Karpas-422 (cell line): Measurements from ENCODE around the gene LLCFC1. TPM values are rescaled to one million over a fixed set of nuclear protein-coding genes. Genes with fewer than 3 reads are reported as not detected.

Source experiments
- DNase-seq: peaks from one replicate; pipeline ENCODE4 v3.0.0-alpha.2; 2015
- H2AFZ ChIP-seq: fragments of 200-600 bp; sonication (generic); 2 replicates; pipeline ENCODE4 v1.6.1; 2014; ENCODE audit warnings: antibody characterized with exemption, low read length, mixed read lengths
- H3K27ac ChIP-seq: fragments of 200-600 bp; sonication (generic); 2 replicates; pipeline ENCODE4 v1.5.1; 2014; ENCODE audit warnings: mild to moderate bottlenecking, low read length, moderate library complexity
- H3K27me3 ChIP-seq: fragments of 200-600 bp; sonication (generic); 2 replicates; pipeline ENCODE4 v1.6.1; 2014; ENCODE audit warnings: low read length, mixed read lengths
- H3K36me3 ChIP-seq: fragments of 200-600 bp; sonication (generic); 2 replicates; pipeline ENCODE4 v1.6.1; 2014; ENCODE audit warnings: low read length, mixed read lengths; ENCODE audit not compliant: insufficient read depth
- H3K4me1 ChIP-seq: fragments of 200-600 bp; sonication (generic); 2 replicates; pipeline ENCODE4 v1.6.1; 2014; ENCODE audit warnings: mild to moderate bottlenecking, low read length, mixed read lengths
- H3K4me2 ChIP-seq: fragments of 200-600 bp; sonication (generic); 2 replicates; pipeline ENCODE4 v1.6.1; 2014; ENCODE audit warnings: low read length, low read depth, mild to moderate bottlenecking; ENCODE audit not compliant: poor library complexity, severe bottlenecking
- H3K4me3 ChIP-seq: fragments of 200-600 bp; sonication (generic); 2 replicates; pipeline ENCODE4 v1.5.1; 2014; ENCODE audit warnings: mild to moderate bottlenecking, antibody characterized with exemption, low read length, mixed read lengths
- H3K79me2 ChIP-seq: fragments of 200-600 bp; sonication (generic); 2 replicates; pipeline ENCODE4 v1.6.1; 2014; ENCODE audit warnings: mild to moderate bottlenecking, low read length, mixed read lengths
- H3K9ac ChIP-seq: fragments of 200-600 bp; sonication (generic); 2 replicates; pipeline ENCODE4 v1.6.0; 2014; ENCODE audit warnings: low read length
- H3K9me2 ChIP-seq: fragments of 200-600 bp; sonication (generic), shearing (Covaris generic); replicated peaks from 2 replicates; pipeline ENCODE4 v1.6.0; 2014; ENCODE audit warnings: mild to moderate bottlenecking, low read length, moderate library complexity; ENCODE audit not compliant: insufficient read depth
- H3K9me3 ChIP-seq: fragments of 300-700, 200-600 bp; sonication (generic); 2 replicates; pipeline ENCODE4 v1.6.1; 2014; ENCODE audit warnings: low read length, mixed read lengths
- H4K20me1 ChIP-seq: fragments of 200-600 bp; sonication (generic); 2 replicates; pipeline ENCODE4 v1.6.1; 2014; ENCODE audit warnings: mild to moderate bottlenecking, antibody characterized with exemption, low read length, low read depth; ENCODE audit not compliant: insufficient read depth
- total RNA-seq: library from RNA; depleted of rRNA; stranded (reverse); fragments of >200 nt; shearing (Covaris generic); gene quantifications from 2 replicates; pipeline ENCODE4 v1.2.3, GENCODE V29; 2014; ENCODE audit warnings: low replicate concordance; rRNA removed

Gene LLCFC1
- not detected in 2 replicates for total RNA-seq

DNA sequence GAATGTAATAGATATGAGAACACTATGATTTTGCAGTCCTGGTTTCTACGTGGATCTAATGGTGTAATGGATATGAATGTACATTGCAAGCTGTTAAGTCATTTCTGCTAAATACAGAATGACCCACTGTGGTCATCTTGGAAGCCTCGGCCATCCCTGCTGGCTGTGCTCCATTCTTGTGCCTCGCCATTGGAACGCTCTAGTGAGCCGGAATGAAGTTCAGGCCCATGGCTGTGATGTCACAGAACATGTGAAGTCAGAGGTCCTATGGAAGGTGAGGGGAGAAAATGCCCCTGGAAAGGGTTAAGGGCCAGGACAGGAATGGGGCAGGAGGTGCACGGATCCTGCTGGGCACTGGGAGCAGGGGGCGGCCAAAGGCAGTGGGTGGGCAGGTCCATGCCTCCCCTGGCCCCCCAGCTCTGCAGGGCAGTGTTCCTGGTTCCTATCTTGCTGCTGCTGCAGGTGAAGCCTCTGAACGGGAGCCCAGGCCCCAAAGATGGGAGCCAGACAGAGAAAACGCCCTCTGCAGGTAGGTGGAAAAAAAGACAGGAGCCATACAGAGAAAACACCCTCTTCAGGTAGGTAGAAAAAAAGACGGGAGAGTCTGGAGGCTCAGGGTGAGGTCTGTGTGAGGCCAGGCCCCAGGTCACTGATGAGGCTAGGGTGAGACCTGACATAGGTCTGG, at the start of gene LLCFC1:
TSS of gene LLCFC1 (plus strand) at position 259 of the 685 bp plus-strand sequence. CDS start at position 397, 138 bp downstream.
- Histone ChIP-seq H3K27me3 (no peaks in the 10 kb centered on the region), H3K4me3 (no peak within 1 kb of the TSS), H3K9me2 (no peaks in the 10 kb centered on the region), H2AFZ (no peak within 1 kb of the TSS), H3K9me3 (no peaks in the 10 kb centered on the region), H3K79me2 (no peaks in the 10 kb centered on the region), H3K27ac (no peak within 1 kb of the TSS), H3K36me3 (no peaks in the 10 kb centered on the region), H3K4me2 (no peak within 1 kb of the TSS), H4K20me1 (no peaks in the 10 kb centered on the region), H3K4me1 (no peaks in the 10 kb centered on the region), H3K9ac (no peak within 1 kb of the TSS)
- peak; percentile 81 for DNase-seq

DNA sequence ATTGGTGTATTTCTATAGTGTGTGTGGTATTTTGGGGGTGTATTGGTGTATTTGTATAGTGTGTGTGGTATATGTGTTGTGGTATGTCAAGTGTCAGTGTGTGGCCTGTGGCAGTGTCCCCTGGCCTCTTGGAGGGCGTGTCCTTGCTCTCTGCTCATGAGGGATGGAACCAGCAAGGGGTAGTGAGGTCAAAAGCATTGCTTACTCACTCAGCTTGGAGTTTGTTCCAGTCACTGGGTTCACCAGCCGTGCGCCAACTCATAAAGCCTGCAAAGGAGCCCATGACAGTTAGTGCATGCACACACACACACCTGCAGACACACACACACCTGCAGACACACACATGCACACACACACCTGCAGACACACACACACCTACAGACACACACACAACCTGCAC, 49.5 kb upstream of the LLCFC1 start:
- Histone ChIP-seq H3K9me3 (no peaks in the 10 kb centered on the region), H3K36me3 (no peaks in the 10 kb centered on the region)

DNA sequence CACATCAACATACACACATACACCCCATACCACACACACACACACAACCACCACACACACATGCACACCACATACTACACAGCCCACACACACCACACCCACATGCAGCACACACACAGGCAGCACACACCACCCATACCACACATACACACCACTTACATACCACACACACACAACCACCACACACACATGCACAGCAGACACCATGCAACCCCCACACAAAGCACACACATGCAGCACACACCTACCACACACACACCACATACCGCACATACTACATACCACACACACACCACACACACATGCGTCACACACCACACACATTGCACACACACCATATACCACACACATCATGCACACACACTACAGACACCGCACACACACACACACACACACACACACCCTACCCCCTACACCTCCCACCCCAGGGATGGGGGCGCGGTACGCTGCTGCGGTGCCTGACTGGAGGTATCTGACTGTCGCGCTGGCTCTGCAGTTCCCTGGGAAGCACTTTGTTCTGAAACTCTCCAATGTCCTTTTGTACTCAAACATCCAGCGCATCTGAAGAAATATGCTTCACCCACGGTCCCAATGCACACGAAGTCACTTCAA, 48.3 kb upstream of the LLCFC1 start:
- no peaks in the 10 kb centered on the region for H3K79me2 ChIP-seq
- H3K36me3 ChIP-seq: no peaks in the 10 kb centered on the region
- no peak overlapping the region for H3K4me3 ChIP-seq
- no peak overlapping the region for H2AFZ ChIP-seq
- no peaks in the 10 kb centered on the region for H3K27me3 ChIP-seq
- no peak for DNase-seq
- no peaks in the 10 kb centered on the region for H4K20me1 ChIP-seq
- no peak overlapping the region for H3K9ac ChIP-seq
- H3K4me1 ChIP-seq: no peaks in the 10 kb centered on the region
- no peak overlapping the region for H3K4me2 ChIP-seq
- H3K9me3 ChIP-seq: no peaks in the 10 kb centered on the region
- H3K9me2 ChIP-seq: no peaks in the 10 kb centered on the region
- H3K27ac ChIP-seq: no peak overlapping the region

More for the DNA sequence above, 49.5 kb upstream of the LLCFC1 start:
- no peak overlapping the region for H3K4me2 ChIP-seq
- no peaks in the 10 kb centered on the region for H3K9me2 ChIP-seq
- no peak for DNase-seq
- no peaks in the 10 kb centered on the region for H3K79me2 ChIP-seq
- H3K27me3 ChIP-seq: no peaks in the 10 kb centered on the region
- no peaks in the 10 kb centered on the region for H3K4me1 ChIP-seq
- H4K20me1 ChIP-seq: no peaks in the 10 kb centered on the region
- H2AFZ ChIP-seq: no peak overlapping the region
- H3K9ac ChIP-seq: no peak overlapping the region
- no peak overlapping the region for H3K4me3 ChIP-seq
- H3K27ac ChIP-seq: no peak overlapping the region

DNA sequence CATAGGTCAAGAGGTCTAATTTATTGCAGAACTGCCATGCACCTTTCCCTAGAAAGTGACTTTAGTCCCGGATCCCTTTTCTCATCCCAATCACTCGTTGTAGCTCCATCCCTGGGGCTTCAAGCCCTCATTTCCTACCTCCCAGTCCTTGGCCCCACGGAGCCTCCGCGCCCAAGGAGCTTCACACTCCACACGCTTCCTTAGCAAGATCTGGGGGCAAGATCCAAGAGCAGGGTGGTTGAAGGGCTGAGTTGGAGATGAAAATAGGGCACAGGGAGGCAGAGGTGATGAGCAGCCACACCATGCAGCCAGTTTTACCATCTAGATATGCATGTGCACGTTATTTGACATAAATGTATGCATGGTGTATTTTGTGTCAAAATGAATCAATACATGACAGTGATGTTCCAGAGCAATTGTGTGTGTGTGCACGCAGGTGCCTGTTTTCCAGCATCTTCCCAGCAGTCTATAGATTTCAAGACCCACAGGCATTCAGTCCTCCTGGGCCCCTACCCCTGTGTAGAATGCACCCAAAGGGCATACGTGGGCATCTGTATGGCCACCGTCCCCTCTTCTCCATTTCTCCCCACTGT, 47.7 kb upstream of the LLCFC1 start:
- no peak overlapping the region for H3K4me3 ChIP-seq
- no peaks in the 10 kb centered on the region for H3K4me1 ChIP-seq
- H3K27me3 ChIP-seq: no peaks in the 10 kb centered on the region
- H3K27ac ChIP-seq: no peak overlapping the region
- H3K9ac ChIP-seq: no peak overlapping the region
- H3K9me3 ChIP-seq: no peaks in the 10 kb centered on the region
- no peak overlapping the region for H2AFZ ChIP-seq
- no peaks in the 10 kb centered on the region for H4K20me1 ChIP-seq
- H3K79me2 ChIP-seq: no peaks in the 10 kb centered on the region
- H3K9me2 ChIP-seq: no peaks in the 10 kb centered on the region
- H3K4me2 ChIP-seq: no peak overlapping the region
- DNase-seq: no peak
- no peaks in the 10 kb centered on the region for H3K36me3 ChIP-seq

DNA sequence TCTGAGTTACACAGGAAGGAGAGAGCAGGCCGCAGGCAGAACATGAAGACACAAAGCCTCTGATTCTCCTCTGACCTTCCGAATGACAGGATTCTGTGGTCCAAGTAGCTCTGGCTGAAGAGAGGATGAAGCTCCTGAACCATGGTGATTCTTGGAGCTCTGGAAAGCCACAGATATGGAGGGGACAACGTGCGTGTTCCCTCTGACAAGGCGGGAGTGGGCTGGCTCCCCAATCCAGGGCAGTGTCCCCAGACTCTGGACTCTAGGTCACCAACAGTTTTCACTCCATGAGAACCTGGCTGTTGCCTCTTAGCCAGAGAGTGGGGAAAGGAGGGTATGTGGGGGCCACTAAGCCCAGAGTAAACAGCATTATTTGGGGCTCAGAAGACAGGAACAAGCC, 46.3 kb upstream of the LLCFC1 start:
- Histone ChIP-seq H3K4me3 (no peak overlapping the region), H3K9ac (no peak overlapping the region), H3K79me2 (no peaks in the 10 kb centered on the region), H3K9me3 (no peaks in the 10 kb centered on the region), H3K4me1 (no peaks in the 10 kb centered on the region), H3K27me3 (no peaks in the 10 kb centered on the region), H3K36me3 (no peaks in the 10 kb centered on the region), H3K27ac (no peak overlapping the region), H3K4me2 (no peak overlapping the region), H2AFZ (no peak overlapping the region; the same call in 1 of the 2 replicates), H4K20me1 (no peaks in the 10 kb centered on the region), H3K9me2 (no peaks in the 10 kb centered on the region)
- no peak for DNase-seq

DNA sequence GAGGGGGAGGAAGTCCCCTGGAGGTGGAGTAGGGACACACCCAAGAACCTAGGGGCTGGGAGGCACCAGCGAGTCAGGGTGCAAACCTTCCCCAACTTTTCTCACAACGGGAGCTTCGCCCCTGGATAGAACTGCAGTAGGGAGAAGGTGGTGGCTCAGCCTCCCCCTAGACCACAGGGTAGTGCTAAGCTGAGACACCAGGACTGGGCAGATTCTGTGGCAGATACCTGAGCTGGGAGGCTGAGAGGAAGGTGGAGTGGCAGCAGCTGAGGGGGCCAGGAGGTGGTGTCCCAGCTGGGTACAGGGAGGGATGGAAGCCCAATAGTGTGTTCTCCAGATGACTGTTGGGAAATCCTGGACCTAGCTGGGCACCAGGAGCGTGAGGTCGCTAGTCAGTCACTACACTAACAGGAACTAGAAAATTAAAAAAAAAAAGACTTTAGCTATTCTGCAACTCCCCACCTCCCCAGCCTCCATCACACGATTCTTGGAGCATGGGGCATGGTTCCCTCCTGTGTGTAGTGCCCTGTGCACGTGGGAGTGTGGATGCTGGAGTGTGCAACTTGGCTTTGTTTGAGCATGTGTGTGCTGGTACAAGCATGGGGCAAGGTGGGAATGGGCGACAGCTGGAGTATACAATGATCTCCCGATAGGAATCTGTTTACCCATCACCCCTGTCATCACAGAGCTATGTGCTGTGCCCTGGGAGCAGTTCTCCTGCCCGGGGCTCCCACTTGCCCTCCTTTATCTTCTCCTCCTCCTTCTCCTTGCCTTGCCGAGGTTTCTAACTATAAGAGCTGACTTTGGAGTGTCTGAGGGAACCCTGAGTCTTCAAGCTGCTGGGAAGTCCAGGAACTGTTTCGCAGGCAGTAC, 44.9 kb upstream of the LLCFC1 start:
- Histone ChIP-seq H3K27ac (no peak overlapping the region), H3K9ac (no peak overlapping the region), H2AFZ (no peak overlapping the region), H3K9me2 (no peaks in the 10 kb centered on the region), H3K4me2 (no peak overlapping the region), H3K9me3 (no peaks in the 10 kb centered on the region), H3K36me3 (no peaks in the 10 kb centered on the region), H3K4me1 (no peaks in the 10 kb centered on the region), H3K4me3 (no peak overlapping the region), H4K20me1 (no peaks in the 10 kb centered on the region), H3K27me3 (no peaks in the 10 kb centered on the region), H3K79me2 (no peaks in the 10 kb centered on the region)
- no peak for DNase-seq

DNA sequence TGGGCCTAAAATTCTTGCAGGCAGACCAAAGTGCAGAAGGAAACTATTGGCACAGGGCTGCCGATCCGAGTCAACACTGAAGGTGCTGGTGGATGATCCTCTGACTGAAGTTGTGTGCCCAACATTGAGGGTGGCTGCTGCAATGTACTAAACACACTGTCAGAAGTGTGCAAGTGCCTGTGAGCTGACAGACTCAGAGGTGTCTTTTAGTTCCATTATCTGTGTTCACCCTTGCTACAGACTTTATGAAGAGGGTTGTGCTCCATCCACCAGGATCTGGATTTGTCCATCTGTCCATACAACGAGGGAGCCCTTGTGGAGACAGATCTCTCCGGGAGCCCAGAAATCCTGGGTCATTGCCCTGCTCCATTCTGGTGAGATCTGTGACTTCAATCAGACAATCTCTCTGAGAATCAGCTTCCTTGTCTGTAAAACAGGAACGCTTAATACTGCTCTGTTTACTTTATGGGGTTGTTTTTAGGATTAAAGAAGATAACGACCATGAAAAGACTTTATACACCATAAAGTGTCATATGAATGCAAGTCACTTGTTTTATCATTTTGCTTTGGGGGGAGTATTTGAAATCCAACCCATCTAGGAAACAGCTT, 44.2 kb upstream of the LLCFC1 start:
- Histone ChIP-seq H3K9ac (no peak overlapping the region), H3K4me2 (no peak overlapping the region), H2AFZ (no peak overlapping the region), H3K4me3 (no peak overlapping the region), H3K9me2 (no peaks in the 10 kb centered on the region), H3K27ac (no peak overlapping the region), H3K27me3 (no peaks in the 10 kb centered on the region), H3K79me2 (no peaks in the 10 kb centered on the region), H4K20me1 (no peaks in the 10 kb centered on the region), H3K9me3 (no peaks in the 10 kb centered on the region), H3K36me3 (no peaks in the 10 kb centered on the region), H3K4me1 (no peaks in the 10 kb centered on the region)
- DNase-seq: no peak
